Forelimb muscle (tissue), 1 donor: Measurements from ENCODE around the gene HRC. TPM values are rescaled to one million over a fixed set of nuclear protein-coding genes. Genes with fewer than 3 reads are reported as not detected.
"Not testable (repeated sequence)": the region's sequence is repeated elsewhere in the genome, so short reads cannot be mapped to it uniquely, and the experiment has no call there.

Experiments used
- DNase-seq: peaks from one replicate; pipeline ENCODE4 v3.0.0-alpha.2; 2013; ENCODE audit warnings: low read depth
- polyA plus RNA-seq: library from polyadenylated mRNA; unstranded; fragments of 120-200 nt; gene quantifications from one replicate; pipeline ENCODE4 v1.2.1, GENCODE V29; 2013; ENCODE audit not compliant: insufficient read length

HRC gene
- polyA plus RNA-seq, 1 donor: 178 TPM

DNA sequence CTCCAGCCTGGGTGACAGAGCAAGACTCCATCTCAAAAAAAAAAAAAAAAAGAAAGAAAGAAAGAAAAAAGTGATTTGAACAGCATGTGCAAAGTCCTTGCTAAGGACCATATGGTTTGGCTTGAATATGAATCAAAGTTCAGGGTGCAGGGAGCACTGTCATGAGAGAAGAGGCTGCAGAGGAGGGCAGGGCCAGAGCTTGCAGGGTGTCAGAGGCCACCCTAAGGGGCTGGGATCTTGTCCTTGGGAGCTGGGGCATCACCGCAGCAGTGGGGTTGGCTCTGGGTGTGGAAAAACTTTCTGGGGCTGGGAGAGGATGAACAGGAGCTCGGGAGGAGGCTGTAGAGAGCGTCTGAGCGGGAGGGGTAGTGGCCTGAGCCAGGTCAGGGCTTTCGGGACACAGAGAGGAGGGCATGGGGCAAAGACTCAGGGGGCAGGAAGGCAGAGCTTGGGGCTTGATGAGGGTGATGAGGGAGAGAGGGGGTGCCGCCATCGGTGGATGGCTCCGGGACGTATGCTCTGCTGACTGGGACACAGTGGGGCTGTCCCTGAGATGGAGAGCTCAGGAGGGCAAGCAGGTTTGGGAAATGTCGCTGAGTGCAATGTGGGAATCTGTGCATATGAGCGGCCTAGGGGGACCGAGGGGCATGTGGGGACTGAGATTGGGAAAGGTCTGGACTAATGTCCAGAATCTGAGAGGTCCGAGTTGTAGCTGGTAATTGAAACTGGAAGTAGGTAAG, 5.4 kb upstream of the HRC start:
- DNase-seq: no peak

DNA sequence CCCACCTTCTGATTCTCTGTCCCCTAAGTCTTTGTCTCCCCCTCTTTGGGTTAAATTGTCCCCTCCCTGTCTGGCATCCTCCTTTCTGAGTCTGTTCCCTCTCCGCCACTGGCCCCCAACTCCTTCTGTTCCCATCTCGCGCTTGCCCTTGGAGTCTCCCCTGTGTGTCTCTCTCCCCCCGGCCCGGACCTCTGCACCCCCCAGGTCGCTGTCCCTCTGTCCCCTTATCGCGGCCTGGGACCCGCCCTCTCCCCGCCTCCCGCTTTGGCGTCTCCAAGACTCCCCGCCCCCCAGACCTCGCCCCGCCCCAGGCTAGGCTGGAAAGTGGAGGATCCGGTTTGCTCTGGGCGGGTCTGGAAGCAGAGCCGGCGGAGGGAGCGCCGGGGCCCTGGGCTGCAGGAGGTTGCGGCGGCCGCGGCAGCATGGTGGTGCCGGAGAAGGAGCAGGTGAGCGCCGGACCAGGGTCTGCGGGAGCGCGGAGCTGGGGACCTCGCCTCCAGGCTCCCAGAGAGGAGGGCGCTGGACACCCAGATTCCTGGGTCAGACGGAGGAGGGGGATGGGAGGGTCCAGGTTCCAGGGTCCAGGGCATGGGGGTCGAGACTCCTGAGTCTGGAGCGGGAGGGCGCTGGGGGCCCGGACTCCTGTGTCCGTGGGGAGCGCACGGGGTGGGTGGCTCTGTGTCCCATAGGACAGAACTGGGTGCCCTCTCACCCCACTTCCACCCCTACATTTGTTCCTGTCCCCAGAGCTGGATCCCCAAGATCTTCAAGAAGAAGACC, 2.4 kb upstream of the HRC start, which contains the start of gene TRPM4:
Gene TRPM4, plus strand, starts transcription at position 348 of the 780 bp plus-strand sequence. Its CDS starts 75 bp downstream, at position 423.
- DNase-seq: no peak

DNA sequence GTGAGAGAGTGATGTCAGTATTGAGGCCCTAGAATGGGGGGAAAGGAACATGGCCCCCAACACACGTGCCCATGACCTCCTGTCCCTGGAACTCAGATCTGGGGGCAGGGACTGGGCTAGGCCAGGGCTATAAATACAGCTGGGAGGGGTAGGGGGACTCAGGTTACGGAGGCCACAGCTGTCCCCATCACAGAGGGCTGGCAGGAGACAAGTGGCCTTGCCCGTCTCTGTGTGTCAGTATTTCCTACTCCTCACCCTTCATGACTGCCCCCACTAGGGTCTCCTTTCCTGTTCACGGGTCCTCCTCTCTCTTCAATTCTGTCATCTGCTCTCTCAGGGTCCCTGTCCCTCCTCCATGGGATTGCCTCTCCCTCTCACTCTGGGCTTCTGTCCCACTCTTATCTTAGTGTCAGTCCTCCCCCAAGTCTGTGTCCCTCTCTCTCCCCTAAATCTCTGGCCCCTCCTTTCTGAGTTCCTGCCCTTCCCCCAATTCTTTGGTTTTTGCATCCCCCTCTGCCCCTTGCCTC, 687 bp upstream of the HRC start:
- DNase-seq: no peak

DNA sequence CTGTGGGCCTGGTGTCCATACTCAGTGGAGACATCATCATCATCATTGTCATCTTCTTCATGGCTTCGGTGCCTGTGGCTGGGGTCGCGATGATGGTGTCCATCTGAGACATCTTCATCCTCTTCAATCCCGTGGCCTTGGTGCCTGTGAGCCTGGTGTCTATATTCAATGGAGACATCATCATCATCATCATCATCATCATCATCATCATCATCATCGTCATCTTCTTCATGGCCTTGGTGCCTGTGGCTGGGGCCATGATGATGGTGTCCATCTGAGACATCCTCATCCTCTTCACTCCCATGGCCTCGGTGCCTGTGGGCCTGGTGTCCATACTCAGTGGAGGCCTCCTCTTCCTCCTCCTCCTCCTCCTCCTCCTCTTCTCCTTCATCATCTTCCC, 917 bp downstream of the HRC start:
- DNase-seq: no peak

DNA sequence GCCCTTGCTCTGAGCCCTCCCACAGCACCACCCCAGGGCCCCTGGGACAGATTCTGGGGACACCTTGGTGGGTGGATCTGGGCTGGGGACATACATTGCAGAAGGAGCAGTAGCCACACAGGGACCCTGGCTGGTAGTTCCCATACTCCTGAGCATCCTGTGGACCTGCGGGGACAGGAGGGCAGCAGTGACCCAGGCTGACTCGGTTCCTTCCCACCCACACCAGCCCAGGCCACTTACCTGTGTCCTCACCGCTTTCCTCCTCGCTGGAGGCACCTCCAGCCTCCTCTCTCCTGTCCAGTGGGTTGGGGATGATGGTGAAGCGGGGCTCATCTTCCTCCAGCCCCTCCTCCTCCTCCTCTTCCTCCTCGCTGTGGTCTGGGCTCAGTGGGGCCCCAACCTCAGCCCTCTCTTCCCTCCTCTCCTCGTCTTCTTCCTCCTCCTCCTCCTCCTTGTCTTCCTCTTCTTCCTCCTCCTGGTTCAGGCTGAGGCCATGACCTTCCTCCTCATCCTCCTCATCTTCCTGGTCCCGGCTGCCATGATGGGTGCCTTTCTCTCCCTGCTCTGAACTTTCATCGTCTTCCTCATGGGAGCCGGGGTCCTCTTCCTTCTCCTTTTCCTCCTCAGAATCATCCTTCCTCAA, 1.9 kb downstream of the HRC start:
- no peak for DNase-seq

DNA sequence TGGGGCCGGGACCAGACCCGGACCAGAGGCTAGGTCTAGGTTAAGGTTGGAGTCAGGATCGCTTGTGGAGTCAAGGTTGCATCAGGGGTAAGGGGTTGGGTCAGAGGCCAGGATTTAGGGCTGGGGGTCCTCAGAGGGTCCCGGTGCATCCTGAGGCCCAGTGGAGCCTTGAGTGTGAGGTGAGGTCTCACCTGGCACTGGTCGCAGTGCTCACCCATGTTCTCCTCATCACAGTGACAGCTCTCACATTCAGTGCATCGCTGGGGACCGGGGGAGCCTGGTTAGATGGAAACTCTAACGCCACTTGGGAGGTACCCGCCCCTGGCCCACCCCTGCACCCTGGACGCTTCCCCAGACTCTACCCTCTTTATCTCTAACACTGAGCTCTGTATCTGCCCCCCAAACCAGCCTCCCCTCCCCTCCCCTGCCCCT, 3.1 kb downstream of the HRC start:
- DNase-seq: no peak

DNA sequence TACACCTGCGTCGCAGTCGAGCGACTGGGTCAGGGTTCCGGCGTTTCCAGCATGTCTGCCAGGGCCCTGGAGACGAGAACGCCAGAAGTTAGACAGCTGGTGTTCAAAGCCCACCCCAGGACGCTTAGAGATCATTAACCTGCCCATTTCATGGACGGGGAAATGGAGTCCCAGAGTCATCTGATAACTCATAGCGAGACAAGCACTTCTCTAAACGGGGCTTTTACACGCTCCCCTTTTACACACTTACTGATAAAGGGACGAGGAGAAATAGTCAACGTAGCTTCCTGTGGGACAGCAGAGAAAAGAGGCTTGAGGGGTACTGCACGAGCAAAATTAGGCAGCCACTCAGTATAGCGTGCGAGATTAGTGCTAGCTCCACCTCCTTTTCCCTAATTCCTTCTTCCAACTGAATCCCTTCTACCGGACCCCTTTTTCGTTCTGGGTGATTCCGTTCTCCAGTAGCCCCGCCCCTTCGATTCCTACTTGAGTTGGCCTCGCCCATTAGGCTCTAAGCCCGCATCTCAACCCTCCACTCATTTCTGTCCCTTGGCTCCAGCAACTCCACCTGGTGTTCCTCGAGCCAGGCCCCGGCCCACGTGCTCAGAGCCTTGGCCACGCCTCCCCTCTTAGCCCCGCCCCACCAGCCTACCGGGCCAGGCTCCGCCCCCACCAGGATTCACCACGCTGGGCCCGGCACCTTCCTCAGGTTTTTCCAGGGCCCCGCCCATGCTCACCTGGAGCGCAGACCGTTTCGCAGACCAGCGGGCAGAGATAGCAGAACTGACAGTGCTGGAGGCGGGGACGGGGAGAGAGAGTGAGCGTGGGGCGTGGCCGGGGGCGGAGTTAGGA, 3.7 kb downstream of the HRC start:
- no peak for DNase-seq

DNA sequence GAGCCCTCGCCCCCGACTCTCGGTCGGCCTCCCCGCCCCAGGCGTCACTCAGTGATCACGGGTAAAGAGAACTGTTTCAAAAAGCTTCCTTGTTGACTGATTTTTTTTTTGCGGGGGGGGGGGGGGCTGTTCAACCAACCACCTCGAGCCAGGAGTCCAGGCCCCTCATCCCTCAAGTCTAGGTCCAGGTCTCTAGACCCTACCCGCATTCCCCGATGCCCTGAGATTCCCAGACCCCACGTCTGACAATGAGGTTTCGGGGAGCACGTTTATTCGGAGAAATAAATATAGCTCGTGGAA, 4.3 kb downstream of the HRC start:
- no peak for DNase-seq

DNA sequence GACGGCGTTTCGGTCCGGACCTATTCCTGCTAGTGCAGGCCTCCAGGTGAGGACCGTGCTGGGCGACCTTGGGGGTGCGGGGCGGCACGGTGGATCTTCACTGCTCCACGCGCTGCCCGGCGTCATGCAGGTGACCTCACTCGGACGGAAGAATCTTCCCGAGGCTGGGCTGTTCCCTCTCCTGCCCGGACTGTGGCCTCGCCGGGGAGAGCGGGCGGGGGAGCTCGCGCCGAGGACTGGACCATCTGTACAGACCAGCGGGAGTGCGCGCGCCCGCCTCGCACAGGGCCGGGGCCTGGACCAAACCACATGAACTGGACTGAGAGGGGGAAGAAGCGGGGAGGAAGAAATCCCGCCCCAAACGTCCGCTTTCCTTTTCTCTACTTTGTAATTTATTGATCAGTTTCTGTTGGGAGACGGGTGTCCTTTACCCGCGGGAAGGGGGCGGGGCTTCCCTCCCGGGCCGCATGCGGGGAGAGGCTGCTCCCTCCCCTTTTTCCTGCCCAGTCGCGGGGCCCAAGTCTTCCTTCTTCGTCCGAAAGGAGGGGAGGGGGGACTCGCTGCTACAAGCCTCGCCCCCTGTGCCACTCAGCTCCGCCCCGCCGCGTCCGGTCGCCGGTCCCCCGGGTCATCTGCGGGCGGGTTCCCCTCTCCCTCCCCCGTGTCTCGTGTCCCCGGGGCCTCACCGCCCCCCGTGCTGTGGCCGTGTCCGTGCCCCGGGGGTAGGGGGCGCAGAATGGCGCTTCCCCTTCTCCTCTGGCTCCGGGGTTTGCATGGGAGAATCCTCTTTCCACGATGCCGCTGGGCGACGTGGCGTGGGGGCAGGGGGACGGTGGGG, 4.9 kb downstream of the HRC start:
- peak; percentile 68 for DNase-seq

DNA sequence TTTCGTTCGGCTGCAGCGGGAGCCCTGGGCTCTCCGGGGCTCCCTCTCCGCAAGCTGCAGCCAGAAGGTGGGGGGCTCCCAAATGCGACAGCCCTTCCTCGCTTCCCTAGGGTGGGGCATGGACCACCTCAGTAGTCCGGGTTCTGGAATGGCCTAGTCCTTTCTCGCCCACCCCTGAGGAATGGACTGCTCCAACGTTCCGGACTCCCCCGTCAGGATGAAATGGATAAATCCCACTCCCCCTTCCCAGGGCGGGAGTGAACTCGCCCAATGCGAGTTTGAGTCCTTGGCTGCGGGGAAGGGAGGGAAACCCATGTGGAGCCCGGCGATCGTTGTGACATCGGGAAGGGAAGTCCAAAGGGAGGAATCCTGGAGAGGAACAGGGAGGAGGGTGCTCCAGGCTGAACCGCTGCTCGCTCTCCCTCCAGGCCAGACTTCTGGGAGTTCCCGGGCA, 5.5 kb downstream of the HRC start:
- peak; percentile 68 for DNase-seq

DNA sequence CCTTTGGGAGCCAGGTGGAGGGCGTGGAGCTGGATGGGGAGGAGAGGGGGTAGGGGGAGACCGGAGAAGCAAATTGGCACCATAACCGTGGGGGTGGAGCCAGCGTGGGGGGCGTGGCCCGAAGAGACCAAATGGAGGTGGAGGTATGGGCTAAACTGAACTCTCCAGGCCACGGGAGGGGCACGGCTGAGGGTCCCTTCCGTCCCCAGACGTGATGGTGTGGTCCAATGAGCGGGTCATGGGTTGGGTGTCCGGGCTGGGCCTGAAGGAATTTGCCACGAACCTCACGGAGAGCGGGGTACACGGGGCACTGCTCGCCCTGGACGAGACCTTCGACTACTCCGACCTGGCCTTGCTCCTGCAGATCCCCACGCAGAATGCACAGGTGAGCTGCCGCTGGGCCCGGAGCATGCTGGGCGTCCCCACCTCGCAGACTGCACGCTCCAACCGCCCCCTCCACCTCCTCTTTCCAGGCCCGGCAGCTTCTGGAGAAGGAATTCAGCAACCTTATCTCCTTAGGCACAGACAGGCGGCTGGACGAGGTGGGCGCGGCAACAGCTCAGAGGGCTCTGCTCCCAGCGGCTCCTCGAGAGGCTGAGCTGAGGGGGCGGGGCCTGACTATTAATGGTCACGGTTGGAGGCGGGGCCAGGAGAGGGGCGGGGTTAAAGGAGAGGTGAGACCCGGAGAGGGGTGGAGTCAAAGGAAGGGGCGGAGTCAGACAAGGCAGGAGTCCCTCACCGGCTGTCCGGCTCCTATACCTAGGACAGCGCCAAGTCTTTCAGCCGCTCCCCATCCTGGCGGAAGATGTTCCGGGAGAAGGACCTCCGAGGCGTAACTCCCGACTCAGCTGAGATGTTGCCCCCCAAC, 6.2 kb downstream of the HRC start:
- peak; percentile 68 for DNase-seq

DNA sequence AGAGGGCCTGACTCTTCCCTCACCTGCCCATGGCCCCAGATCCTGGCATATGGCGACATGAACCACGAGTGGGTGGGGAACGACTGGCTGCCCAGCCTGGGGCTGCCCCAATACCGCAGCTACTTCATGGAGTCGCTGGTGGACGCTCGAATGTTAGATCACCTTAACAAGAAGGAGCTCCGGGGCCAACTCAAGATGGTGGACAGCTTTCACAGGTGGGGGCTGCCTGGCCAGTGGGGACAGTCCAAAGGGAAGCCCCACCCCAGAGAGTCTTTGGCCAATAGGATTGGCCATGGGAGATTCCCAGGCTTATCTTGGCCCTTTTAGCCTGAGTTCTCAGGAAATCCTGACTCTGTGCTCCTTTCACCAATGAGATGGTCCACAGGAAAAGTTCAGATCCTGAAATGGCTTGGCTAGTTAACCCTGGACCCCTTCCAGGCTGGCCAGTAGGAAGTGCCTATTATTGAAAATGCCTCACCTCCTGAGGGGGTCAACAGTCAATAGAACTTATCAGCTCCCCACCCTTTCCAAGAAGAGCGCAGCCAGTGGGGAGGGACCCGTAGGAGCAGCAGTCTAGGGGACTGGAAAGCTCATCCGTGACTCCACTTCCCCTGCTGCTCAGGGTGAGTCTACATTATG, 7.0 kb downstream of the HRC start:
- no peak for DNase-seq

DNA sequence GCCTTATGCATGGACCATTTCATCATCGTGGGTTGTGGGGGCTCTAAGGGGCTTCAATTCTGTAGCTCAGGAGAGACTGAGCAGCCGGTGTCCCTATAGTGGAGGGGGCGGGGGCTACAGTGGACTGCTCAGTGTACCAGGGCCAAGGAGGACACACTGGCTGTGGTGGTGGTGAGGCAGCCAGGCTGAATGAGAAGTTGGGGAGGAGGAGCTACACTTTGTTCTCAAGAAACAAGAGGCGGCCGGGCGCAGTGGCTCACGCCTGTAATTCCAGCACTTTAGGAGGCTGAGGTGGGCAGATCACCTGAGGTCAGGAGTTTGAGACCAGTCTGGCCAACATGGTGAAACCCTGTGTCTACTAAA, 8.8 kb downstream of the HRC start:
- not testable (repeated sequence) for DNase-seq

DNA sequence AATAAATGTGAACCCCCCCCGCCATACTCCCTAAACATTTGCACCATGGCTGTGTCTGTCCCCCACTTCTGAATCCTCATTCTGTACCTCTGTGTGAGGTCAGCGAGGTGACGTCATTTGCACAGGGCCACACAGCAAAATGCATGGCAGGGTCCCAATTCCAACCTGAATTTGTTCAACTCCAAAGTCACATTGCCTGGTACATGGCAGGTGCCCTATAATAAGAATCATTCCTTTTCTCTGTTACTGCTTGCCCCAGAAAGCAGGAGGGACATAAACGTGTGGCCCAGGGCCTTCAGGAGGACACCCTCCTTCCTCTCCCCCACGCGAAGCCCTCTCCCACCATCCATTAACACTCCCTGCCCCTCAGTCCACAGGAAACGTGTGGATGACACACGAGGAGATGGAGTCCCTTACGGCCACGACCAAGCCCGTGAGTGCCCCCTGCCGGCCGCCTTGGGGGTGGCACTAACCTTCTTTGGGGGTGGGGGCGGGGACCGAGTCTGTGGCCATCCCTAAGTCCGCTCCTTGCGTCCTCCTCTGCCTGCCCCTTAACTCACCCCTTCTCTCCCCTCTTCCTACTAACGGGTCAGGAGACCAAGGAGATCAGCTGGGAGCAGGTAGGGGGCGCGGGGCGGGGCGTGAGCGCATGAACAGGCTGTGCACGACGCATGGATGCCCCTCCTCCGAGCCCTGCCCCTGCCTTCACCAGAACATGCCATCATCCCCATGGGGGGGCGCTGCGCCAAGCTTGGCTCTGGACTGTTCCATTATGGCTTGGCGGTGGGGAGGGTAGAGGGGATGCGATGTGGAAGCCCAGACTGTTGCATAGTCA, 9.4 kb downstream of the HRC start:
- DNase-seq: no peak

DNA sequence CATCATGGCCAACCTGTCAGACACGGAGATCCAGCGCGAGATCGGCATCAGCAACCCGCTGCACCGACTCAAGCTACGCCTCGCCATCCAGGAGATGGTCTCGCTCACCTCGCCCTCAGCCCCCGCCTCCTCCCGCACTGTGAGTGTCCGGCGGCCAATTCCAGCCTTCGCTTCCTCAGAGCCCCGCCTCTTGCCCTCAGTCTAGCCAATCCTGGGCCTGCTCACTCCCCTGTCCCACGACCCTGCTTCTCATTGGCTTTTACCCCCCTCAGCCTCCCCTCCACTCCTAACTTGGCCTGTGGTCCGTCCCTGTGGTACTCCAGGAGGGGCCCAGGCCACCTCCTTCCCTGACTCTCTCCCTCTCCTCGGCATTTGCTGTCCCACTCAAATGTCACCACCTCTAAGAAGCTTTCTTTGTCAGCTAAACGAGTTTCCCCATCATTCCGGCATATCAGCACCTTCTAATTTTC, 12.3 kb downstream of the HRC start:
- no peak for DNase-seq

DNA sequence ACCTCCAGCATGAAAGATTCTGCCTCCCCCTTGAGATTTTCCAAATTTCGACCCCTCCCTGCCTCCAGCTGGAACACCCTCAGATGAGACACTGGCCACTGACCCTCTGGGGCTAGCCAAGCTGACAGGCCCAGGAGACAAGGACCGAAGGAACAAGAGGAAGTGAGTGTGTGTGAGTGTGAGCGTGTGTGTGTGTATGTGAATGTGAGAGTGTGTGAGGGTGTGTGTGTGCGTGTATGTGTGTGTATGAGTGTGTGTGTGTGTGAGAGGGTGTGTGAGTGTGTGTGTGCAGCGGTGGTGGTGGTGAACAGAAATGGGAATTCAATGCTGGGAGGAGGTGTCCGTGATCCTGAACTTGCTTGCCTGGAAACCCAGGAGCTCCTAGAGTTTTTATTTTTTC, 13.8 kb downstream of the HRC start:
- no peak for DNase-seq

DNA sequence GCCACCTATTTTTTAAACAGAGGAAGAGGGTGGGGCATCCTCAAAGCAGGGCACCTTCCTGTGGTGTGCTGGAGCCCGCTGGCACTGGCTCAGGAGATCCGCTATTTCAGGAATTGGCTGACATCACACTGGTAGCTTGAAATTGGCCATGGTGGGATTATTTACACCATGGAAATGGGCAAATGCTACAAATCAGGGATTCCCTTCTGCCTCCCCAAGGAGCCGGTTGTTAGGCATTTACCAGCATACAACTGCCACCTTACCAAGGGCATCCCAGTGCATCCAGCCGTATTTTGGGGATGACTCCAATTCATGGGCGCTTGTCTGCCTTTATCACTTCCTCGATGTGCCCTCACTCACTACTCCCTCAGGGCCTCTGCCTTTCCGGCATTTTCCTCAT, 14.2 kb downstream of the HRC start:
- no peak for DNase-seq

DNA sequence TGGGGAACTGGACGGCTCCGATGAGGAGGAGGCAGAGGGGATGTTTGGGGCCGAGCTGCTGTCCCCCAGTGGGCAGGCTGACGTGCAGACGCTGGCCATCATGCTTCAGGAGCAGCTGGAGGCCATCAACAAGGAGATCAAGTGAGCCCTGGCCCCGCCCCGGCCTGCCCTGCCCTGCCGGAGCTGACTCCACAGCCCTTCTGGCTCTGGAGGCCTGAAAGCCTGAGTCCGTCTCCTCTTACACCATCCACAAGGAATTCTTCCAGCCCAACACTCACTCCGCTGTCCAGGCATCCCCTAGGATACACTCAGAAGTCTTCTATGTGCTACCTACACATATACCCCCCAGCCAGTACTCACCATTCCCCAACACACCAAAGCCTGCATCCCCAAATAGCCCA, 18.4 kb downstream of the HRC start:
- no peak for DNase-seq
